CD4-positive, alpha-beta memory T cell (primary cell): ENCODE data around the gene HOXA5. TPM values are rescaled to one million over a fixed set of nuclear protein-coding genes. Genes with fewer than 3 reads are reported as not detected.

Experiments used
- CTCF ChIA-PET: fragments of 350-600 bp; sonication (Branson Sonifier 250); formaldehyde crosslinking; loops from one replicate; lab custom pipeline; 2021; ENCODE audit warnings: inconsistent platforms; ENCODE audit not compliant: partially characterized antibody; lab: Charles Lee
- POLR2A ChIA-PET: fragments of 350-600 bp; sonication (Branson Sonifier 250); formaldehyde crosslinking; loops from one replicate; lab custom pipeline; 2021; ENCODE audit not compliant: partially characterized antibody; lab: Charles Lee
- DNase-seq, 5 donors: peaks; one replicate each; pipeline versions ENCODE4 v3.0.0 to v3.0.0-alpha.2; 2020 to 2022; ENCODE audit warnings: mixed read lengths in 1 of 5
- H3K27ac ChIP-seq: one replicate; pipeline ENCODE4 v1.7.0; 2013; ENCODE audit warnings: low read depth, low read length
- H3K27me3 ChIP-seq: 2 replicates; pipeline ENCODE4 v1.7.0; 2013; ENCODE audit warnings: mild to moderate bottlenecking, low read length, moderate library complexity; ENCODE audit not compliant: insufficient read depth
- H3K36me3 ChIP-seq: 2 replicates; pipeline ENCODE4 v1.7.0; 2013; ENCODE audit warnings: mild to moderate bottlenecking, low read length, moderate library complexity; ENCODE audit not compliant: insufficient read depth
- H3K4me1 ChIP-seq: 2 replicates; pipeline ENCODE4 v1.7.0; 2013; ENCODE audit warnings: mild to moderate bottlenecking, low read length, moderate library complexity; ENCODE audit not compliant: insufficient read depth
- H3K4me3 ChIP-seq, 2 donors: one replicate each; pipeline ENCODE4 v1.7.0; 2013; ENCODE audit warnings: low read length in 2 of 2, mild to moderate bottlenecking in 1 of 2
- H3K9me3 ChIP-seq, 2 donors: one replicate each; pipeline ENCODE4 v1.7.0; 2013; ENCODE audit warnings: low read length in 2 of 2, control low read depth in 1 of 2; ENCODE audit not compliant: control insufficient read depth in 1 of 2
- H3K27ac Mint-ChIP-seq, 7 donors: one replicate each; pipeline ENCODE4 v1.8.0; 2020 to 2021; ENCODE audit warnings: mixed read lengths in 7 of 7, mild to moderate bottlenecking in 6 of 7, inconsistent platforms in 3 of 7, moderate library complexity in 3 of 7
- H3K27me3 Mint-ChIP-seq, 2 donors: one replicate each; pipeline ENCODE4 v1.8.0; 2020 to 2021; ENCODE audit warnings: mixed read lengths in 2 of 2
- H3K36me3 Mint-ChIP-seq, 2 donors: one replicate each; pipeline ENCODE4 v1.8.0; 2020 to 2021; ENCODE audit warnings: mixed read lengths in 2 of 2, inconsistent platforms in 1 of 2, mild to moderate bottlenecking in 1 of 2
- H3K4me1 Mint-ChIP-seq, 4 donors: one replicate each; pipeline ENCODE4 v1.8.0; 2020 to 2021; ENCODE audit warnings: mixed read lengths in 4 of 4, mild to moderate bottlenecking in 1 of 4
- H3K4me3 Mint-ChIP-seq, 8 donors: one replicate each; pipeline ENCODE4 v1.8.0; 2020 to 2021; ENCODE audit warnings: mixed read lengths in 8 of 8, mild to moderate bottlenecking in 7 of 8, moderate library complexity in 6 of 8, inconsistent platforms in 3 of 8
- H3K9me3 Mint-ChIP-seq, 8 donors: one replicate each; pipeline ENCODE4 v1.8.0; 2020 to 2021; ENCODE audit warnings: mixed read lengths in 8 of 8, mild to moderate bottlenecking in 5 of 8, inconsistent platforms in 3 of 8, moderate library complexity in 1 of 8
- intact Hi-C: fragments of 100-400 bp; cut with micrococcal nuclease; formaldehyde crosslinking; loops from one replicate; pipeline ENCODE4 v1.15.1; 2023
- polyA plus RNA-seq, 2 donors: library from polyadenylated mRNA; unstranded; fragments of 300-500 nt; fragmentation: Illumina TruSeq; gene quantifications; one replicate each; pipeline ENCODE4 v1.2.3, GENCODE V29; 2021
- total RNA-seq, 2 experiments: library from RNA; stranded (reverse); gene quantifications; one replicate each; pipeline ENCODE4 v1.2.3, GENCODE V29; 2021

Gene HOXA5
- total and polyA plus RNA-seq, 4 experiments from 2014 or later: not detected

DNA sequence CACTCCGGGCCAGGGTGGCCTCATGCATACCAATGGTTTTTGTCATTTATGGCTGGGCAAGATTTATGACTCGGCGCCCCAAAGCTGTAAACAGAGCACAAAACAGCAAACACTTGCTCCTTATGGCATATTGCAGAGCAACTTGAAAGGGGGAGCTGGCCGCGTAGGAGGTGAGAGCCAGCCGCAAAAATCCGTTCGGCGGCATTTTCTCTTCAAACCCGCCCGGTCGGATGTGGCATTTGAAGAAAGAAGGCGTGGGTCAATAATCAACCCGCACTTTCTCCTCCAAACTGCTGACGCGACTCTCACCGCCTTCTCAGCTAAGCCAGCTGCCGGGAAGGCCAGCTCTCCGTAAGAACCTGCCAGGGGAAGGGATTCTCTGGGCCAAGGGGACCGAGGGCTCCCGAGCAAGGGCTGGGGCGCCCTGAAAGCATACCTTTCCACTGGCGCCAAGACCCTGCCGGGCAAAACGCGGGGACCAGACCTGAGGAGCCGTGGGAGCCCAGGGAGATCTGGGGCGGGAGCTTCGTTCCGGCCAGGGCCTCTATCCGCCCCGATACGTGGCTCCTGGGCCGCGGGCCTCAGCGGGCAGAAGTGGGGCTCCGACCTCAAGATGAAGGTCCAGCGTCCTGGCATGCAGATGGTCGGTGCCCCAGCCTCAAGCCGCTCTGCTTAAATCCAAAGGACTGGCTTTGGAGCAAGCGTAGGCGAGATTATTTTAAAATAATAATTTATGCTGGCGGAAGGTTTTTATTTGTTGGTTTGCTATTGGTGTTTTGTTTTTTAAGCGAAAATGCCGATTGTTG is 28.1 kb downstream of the HOXA5 start:
- no peak overlapping the region for H3K4me3 Mint-ChIP-seq
- H3K36me3 Mint-ChIP-seq: no peaks in the 10 kb centered on the region
- no peaks in the 10 kb centered on the region for H3K9me3 Mint-ChIP-seq
- Histone ChIP-seq H3K4me1 (no peaks in the 10 kb centered on the region), H3K36me3 (no peaks in the 10 kb centered on the region), H3K9me3 (no peaks in the 10 kb centered on the region), H3K27ac (no peak overlapping the region), H3K27me3 (no peaks in the 10 kb centered on the region), H3K4me3 (no peak overlapping the region)
- ChIA-PET POLR2A (no interaction called here), CTCF (interaction anchor here (1.3 kb wide), 1 partner anchor 44 kb away, joined by 3 read pairs; no protein-coding TSS in a partner anchor)
- peaks cover 7 to 9% of the 10 kb centered on the region in 2 donors for H3K27me3 Mint-ChIP-seq
- no peaks in the 10 kb centered on the region for H3K4me1 Mint-ChIP-seq
- DNase-seq: no peak
- no peak overlapping the region for H3K27ac Mint-ChIP-seq
- intact Hi-C loops: no loop called here

DNA sequence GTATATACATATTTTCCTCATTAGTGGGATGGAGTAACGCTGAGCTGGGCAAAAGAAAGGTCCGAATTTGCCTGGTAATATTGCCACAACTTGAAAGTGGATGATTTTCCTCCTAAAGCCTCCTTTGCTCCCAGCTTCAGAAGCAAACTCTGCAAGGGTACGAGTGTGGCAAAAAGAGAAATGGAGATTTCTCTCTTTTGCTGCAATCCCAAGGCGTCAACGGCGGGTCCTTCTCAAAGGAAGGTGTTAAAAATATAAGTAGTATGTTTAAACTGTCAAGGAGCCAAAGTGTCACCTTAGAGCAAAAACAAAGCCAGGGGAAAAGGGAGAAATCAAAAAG is 28.6 kb downstream of the HOXA5 start:
- ChIA-PET CTCF (interaction anchor here (1.3 kb wide), 1 partner anchor 45 kb away, joined by 3 read pairs; no protein-coding TSS in a partner anchor), POLR2A (no interaction called here)
- Mint-ChIP-seq H3K27ac (no peak overlapping the region), H3K9me3 (no peaks in the 10 kb centered on the region), H3K4me1 (no peaks in the 10 kb centered on the region), H3K27me3 (peaks cover 8 to 9% of the 10 kb centered on the region in 2 donors), H3K4me3 (no peak overlapping the region), H3K36me3 (no peaks in the 10 kb centered on the region)
- Histone ChIP-seq H3K27ac (no peak overlapping the region), H3K9me3 (no peaks in the 10 kb centered on the region), H3K4me3 (no peak overlapping the region), H3K4me1 (no peaks in the 10 kb centered on the region), H3K36me3 (no peaks in the 10 kb centered on the region), H3K27me3 (no peaks in the 10 kb centered on the region)
- DNase-seq: no peak
- intact Hi-C loops: no loop called here

DNA sequence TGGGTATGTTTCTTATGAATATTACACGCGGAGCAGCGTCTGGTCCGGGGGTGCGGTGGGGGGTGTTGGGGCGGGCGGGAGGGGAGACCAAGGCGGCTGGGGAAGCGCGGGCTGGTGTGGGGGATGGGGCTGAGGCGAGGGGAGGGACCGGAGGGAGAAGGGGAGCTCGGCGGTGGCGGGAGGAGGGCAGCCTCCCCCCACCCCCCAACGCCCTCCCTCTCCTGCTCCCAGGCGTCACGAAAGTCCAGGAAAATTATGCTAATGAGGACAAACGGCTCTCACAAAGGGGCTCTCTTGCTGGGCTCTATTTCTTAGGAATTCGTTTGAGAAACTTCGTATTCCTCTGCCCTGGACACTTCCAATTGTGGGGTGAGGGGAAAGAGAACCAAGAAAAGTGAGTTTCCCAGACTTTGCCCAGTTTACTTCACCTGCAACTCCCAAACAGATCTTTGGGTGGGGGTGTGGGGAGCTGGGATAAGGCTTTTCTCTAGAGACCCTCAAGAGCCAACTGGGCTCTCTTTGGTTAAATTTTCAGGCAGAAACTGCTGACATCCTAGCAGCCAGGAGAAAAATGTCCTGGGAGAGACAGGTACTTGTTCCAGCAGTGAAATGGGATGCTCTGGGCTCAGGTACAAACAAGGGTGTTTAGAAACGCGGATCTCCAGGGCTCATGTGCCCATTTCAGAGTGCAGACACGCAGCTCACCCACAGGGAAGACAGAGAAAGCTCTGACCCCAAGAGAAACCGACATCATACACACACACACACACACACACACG is 29.3 kb downstream of the HOXA5 start:
- no peak overlapping the region for H3K27ac Mint-ChIP-seq
- CTCF ChIA-PET: interaction anchor here (1.3 kb wide), 1 partner anchor 45 kb away, joined by 3 read pairs; no protein-coding TSS in a partner anchor

DNA sequence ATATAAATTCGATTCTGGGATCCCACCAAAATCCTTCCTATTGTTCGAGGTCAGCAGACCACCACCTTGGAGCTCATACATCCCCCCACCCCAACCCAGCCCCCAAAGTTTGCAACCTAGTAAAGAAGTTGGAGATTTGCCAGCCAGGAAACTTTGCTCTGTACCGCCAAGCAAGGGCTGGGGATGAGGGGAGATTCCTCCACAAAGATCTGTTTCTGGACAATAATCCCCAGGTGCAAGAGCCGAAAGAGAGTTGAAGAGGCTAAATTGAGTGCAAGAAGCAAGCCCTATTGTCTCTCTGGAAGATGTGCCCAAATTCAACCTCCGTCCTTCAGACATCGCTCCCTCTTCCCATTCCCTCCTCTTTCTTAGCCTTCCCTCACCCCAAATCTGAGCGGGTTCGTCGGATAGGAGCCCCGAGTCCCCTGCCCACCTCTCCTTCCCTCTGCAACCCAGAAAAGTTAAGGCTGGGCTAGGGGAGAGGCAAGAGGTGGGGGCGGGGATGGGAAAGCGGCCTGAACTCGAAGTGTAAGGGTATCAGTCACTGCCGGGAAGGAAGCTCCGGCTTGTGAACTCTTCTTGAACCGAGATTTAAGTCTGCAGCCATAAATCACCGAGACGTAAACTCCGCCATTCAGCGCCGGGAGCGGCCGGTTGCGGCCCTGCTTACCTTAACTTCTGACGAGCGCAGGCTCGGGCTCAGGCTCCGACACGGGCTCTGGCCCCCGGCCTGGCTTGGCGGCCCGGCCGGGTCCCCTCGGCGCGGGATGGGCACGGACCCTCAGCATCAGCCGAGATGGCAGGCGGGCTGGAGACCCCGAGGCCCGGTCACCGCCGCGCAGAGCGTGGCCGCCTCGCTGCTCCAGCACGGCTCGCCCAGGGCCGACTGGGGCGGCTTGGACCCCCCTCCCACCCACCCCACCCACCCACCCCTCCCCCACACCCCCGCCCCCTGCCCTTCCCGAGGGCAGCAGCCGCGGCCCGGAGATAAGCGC is 30.2 kb downstream of the HOXA5 start:
- CTCF ChIA-PET: no interaction called here
- H3K36me3 Mint-ChIP-seq: no peaks in the 10 kb centered on the region
- H3K4me1 Mint-ChIP-seq: no peaks in the 10 kb centered on the region
- H3K27ac ChIP-seq: no peak overlapping the region
- H3K27ac Mint-ChIP-seq: no peak overlapping the region
- POLR2A ChIA-PET: no interaction called here
- intact Hi-C loops: no loop called here
- peaks cover 0 to 2% (median 0%) of the 10 kb centered on the region in 8 donors for H3K9me3 Mint-ChIP-seq
- H3K4me1 ChIP-seq: no peaks in the 10 kb centered on the region
- peaks cover 1 to 6% of the 10 kb centered on the region in 2 donors for H3K27me3 Mint-ChIP-seq
- H3K27me3 ChIP-seq: no peaks in the 10 kb centered on the region
- no peak for DNase-seq
- no peaks in the 10 kb centered on the region for H3K36me3 ChIP-seq
- no peak overlapping the region for H3K4me3 Mint-ChIP-seq
- H3K9me3 ChIP-seq: no peaks in the 10 kb centered on the region
- H3K4me3 ChIP-seq: no peak overlapping the region

More for the DNA sequence above, 29.3 kb downstream of the HOXA5 start:
- intact Hi-C loops: no loop called here
- Mint-ChIP-seq H3K9me3 (no peaks in the 10 kb centered on the region), H3K27me3 (peaks cover 6 to 8% of the 10 kb centered on the region in 2 donors), H3K4me1 (no peaks in the 10 kb centered on the region), H3K36me3 (no peaks in the 10 kb centered on the region), H3K4me3 (no peak overlapping the region)
- POLR2A ChIA-PET: no interaction called here
- no peak overlapping the region for H3K27ac ChIP-seq
- H3K36me3 ChIP-seq: no peaks in the 10 kb centered on the region
- no peak overlapping the region for H3K4me3 ChIP-seq
- H3K9me3 ChIP-seq: no peaks in the 10 kb centered on the region
- DNase-seq: no peak
- no peaks in the 10 kb centered on the region for H3K4me1 ChIP-seq
- H3K27me3 ChIP-seq: no peaks in the 10 kb centered on the region

DNA sequence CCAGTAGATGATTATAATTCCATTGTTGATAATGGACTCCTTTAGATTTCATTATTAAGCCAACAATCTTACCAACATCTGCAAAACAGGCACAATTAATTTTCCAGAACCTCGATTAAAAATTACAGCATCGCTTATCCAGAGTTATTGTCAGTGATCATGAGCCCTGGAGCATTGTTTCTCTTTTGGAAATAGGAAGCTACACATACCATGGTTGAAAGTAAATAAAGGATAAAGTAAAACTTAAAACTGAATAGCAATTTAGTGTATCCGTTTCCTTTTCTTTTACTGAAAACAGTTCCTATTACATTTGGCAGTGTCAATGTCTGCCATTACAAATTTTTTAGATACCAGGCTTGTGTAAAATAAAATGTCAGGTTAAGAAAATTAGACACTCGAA is 31.1 kb downstream of the HOXA5 start:
- peaks cover 0 to 2% (median 0%) of the 10 kb centered on the region in 8 donors for H3K9me3 Mint-ChIP-seq
- H3K4me3 ChIP-seq: no peak overlapping the region
- no peaks in the 10 kb centered on the region for H3K36me3 Mint-ChIP-seq
- no peaks in the 10 kb centered on the region for H3K4me1 Mint-ChIP-seq
- H3K27ac ChIP-seq: no peak overlapping the region
- intact Hi-C loops: no loop called here
- ChIA-PET CTCF (no interaction called here), POLR2A (no interaction called here)
- no peaks in the 10 kb centered on the region for H3K9me3 ChIP-seq
- DNase-seq: no peak
- H3K4me1 ChIP-seq: no peaks in the 10 kb centered on the region
- H3K36me3 ChIP-seq: no peaks in the 10 kb centered on the region
- H3K27me3 Mint-ChIP-seq: peaks cover 0 to 6% of the 10 kb centered on the region in 2 donors
- H3K4me3 Mint-ChIP-seq: no peak overlapping the region
- no peak overlapping the region for H3K27ac Mint-ChIP-seq
- H3K27me3 ChIP-seq: no peaks in the 10 kb centered on the region

DNA sequence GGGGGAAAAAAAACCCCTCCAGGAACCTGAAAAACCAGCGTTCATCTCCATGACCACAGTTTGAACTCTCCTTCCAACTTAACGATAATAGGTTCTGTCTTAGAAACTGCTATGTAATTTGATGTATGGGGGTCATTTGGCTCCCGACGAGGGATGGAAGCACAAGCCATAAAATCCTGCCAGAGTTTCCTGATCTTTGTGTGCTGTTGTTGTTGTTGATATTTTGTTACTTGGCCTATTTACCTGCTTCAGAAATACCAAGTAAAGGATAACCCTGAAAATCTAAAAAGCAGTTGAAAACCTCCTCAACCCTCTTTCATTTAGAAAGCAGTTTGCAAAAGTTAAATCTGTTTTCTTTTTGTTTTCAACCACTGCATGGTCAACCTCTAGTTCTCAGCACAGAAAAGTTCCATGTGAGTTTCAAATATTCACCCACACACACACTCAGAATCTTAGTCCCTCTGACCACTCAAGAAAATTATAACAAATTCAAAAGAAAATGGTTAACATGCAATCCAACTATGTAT is 31.7 kb downstream of the HOXA5 start:
- Histone ChIP-seq H3K36me3 (no peaks in the 10 kb centered on the region), H3K27me3 (no peaks in the 10 kb centered on the region), H3K9me3 (no peaks in the 10 kb centered on the region), H3K4me1 (no peaks in the 10 kb centered on the region), H3K4me3 (no peak overlapping the region), H3K27ac (no peak overlapping the region)
- H3K4me1 Mint-ChIP-seq: no peaks in the 10 kb centered on the region
- no peak overlapping the region for H3K27ac Mint-ChIP-seq
- CTCF ChIA-PET: no interaction called here
- H3K9me3 Mint-ChIP-seq: peaks cover 0 to 2% (median 0%) of the 10 kb centered on the region in 8 donors
- no peak overlapping the region for H3K4me3 Mint-ChIP-seq
- H3K27me3 Mint-ChIP-seq: peaks cover 0 to 6% of the 10 kb centered on the region in 2 donors
- H3K36me3 Mint-ChIP-seq: no peaks in the 10 kb centered on the region
- intact Hi-C loops: no loop called here
- no peak for DNase-seq
- POLR2A ChIA-PET: no interaction called here
